Prostate gland (tissue), 2 donors: ENCODE results near the gene LIN28B.

Experiments
- CTCF ChIP-seq, 4 experiments: fragments of 200-600 bp in 2 of 4; fragments of 450-650 bp in 2 of 4; sonication (generic) in 2 of 4; IDR thresholded peaks; 1 replicate in 3 of 4; 2 replicates in 1 of 4; pipeline ENCODE4 v1.5.1; 2016 to 2019; ENCODE audit warnings: antibody characterized with exemption in 4 of 4, mild to moderate bottlenecking in 2 of 4, moderate library complexity in 2 of 4
- POLR2A ChIP-seq: fragments of 450-650 bp; IDR thresholded peaks from one replicate; pipeline ENCODE4 v1.6.1; 2016; ENCODE audit warnings: antibody characterized with exemption, mild to moderate bottlenecking
- POLR2AphosphoS5 ChIP-seq: sonication (generic); formaldehyde crosslinking; IDR thresholded peaks from one replicate; pipeline ENCODE4 v1.6.1; 2017; ENCODE audit warnings: antibody characterized with exemption

GRCh38 chr6:104990085-104990484, 33.2 kb downstream of the LIN28B start:
- no peak for TF ChIP-seq CTCF (IDR thresholded peaks at IDR 0.05)
- TF ChIP-seq POLR2A: no peak
- no peak for TF ChIP-seq POLR2AphosphoS5
